MCF 10A (cell line): ENCODE data around the gene FTCDNL1. TPM values are rescaled to one million over a fixed set of nuclear protein-coding genes. Genes with fewer than 3 reads are reported as not detected.

Source experiments
- BruUV-seq: library from RNA; stranded (reverse); fragments of 400-500 nt; replicated peaks from 2 replicates; lab custom pipeline; 2021; lab: Mats Ljungman, UMichigan
- CTCF ChIA-PET: fragments of 300-600 bp; sonication (Branson Sonifier 250); formaldehyde crosslinking; extraction: SDS; loops from one replicate; lab custom pipeline; 2021; ENCODE audit warnings: antibody characterized with exemption, inconsistent platforms; lab: Yijun Ruan, JAX
- POLR2A ChIA-PET: fragments of 300-600, 350-650 bp; sonication (Branson Sonifier 250); formaldehyde crosslinking; extraction: SDS; loops from one replicate; lab custom pipeline; 2020; ENCODE audit warnings: antibody characterized with exemption, inconsistent platforms; lab: Yijun Ruan, JAX
- DNase-seq: peaks from one replicate; pipeline ENCODE4 v3.0.0-alpha.2; 2018; ENCODE audit not compliant: unreplicated experiment
- H3K27ac Mint-ChIP-seq: one replicate; pipeline ENCODE4 v1.8.0; 2022; ENCODE audit warnings: mild to moderate bottlenecking, low read depth, mixed read lengths; ENCODE audit not compliant: unreplicated experiment
- H3K27me3 Mint-ChIP-seq: one replicate; pipeline ENCODE4 v1.8.0; 2022; ENCODE audit warnings: mixed read lengths; ENCODE audit not compliant: insufficient read depth, unreplicated experiment
- H3K36me3 Mint-ChIP-seq: one replicate; pipeline ENCODE4 v1.8.0; 2022; ENCODE audit warnings: mild to moderate bottlenecking, moderate library complexity, mixed read lengths; ENCODE audit not compliant: insufficient read depth, unreplicated experiment
- H3K4me1 Mint-ChIP-seq: one replicate; pipeline ENCODE4 v1.8.0; 2022; ENCODE audit warnings: mixed read lengths; ENCODE audit not compliant: insufficient read depth, unreplicated experiment
- H3K4me3 Mint-ChIP-seq: one replicate; pipeline ENCODE4 v1.8.0; 2022; ENCODE audit warnings: mild to moderate bottlenecking, moderate library complexity, mixed read lengths; ENCODE audit not compliant: unreplicated experiment
- H3K9me3 Mint-ChIP-seq: one replicate; pipeline ENCODE4 v1.8.0; 2022; ENCODE audit warnings: mixed read lengths; ENCODE audit not compliant: unreplicated experiment
- intact Hi-C: fragments of 100-400 bp; cut with micrococcal nuclease; formaldehyde crosslinking; loops from 2 replicates; pipeline ENCODE4 v1.14.1; 2022
- total RNA-seq: library from RNA; stranded (reverse); gene quantifications from 2 replicates; pipeline ENCODE4 v1.2.3, GENCODE V29; 2022
- TF ChIP-seq, protein P1 (sequence below): fragments of 200-600 bp; IDR thresholded peaks from one replicate; pipeline ENCODE4 v1.8.0; 2022; ENCODE audit warnings: antibody characterized with exemption, mild to moderate bottlenecking; ENCODE audit not compliant: unreplicated experiment

The FTCDNL1 gene
- total RNA-seq, 1 experiment from 2014 or later = 1.9 TPM

- DNase-seq = no peak
- Mint-ChIP-seq H3K27me3 (peaks cover 35% of the 10 kb centered on the region), H3K36me3 (no peaks in the 10 kb centered on the region), H3K4me1 (peaks cover 10% of the 10 kb centered on the region), H3K4me3 (no peak overlapping the region), H3K9me3 (no peaks in the 10 kb centered on the region), H3K27ac (no peak overlapping the region)
- intact Hi-C loops = no loop called here
- no TSS peak for BruUV-seq
- ChIA-PET POLR2A (no interaction called here), CTCF (no interaction called here)
- TF ChIP-seq, protein P1, sequence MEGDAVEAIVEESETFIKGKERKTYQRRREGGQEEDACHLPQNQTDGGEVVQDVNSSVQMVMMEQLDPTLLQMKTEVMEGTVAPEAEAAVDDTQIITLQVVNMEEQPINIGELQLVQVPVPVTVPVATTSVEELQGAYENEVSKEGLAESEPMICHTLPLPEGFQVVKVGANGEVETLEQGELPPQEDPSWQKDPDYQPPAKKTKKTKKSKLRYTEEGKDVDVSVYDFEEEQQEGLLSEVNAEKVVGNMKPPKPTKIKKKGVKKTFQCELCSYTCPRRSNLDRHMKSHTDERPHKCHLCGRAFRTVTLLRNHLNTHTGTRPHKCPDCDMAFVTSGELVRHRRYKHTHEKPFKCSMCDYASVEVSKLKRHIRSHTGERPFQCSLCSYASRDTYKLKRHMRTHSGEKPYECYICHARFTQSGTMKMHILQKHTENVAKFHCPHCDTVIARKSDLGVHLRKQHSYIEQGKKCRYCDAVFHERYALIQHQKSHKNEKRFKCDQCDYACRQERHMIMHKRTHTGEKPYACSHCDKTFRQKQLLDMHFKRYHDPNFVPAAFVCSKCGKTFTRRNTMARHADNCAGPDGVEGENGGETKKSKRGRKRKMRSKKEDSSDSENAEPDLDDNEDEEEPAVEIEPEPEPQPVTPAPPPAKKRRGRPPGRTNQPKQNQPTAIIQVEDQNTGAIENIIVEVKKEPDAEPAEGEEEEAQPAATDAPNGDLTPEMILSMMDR = no peak
Observed at GRCh38 chr2:199718074-199718473, 132.9 kb downstream of the FTCDNL1 start.

DNA sequence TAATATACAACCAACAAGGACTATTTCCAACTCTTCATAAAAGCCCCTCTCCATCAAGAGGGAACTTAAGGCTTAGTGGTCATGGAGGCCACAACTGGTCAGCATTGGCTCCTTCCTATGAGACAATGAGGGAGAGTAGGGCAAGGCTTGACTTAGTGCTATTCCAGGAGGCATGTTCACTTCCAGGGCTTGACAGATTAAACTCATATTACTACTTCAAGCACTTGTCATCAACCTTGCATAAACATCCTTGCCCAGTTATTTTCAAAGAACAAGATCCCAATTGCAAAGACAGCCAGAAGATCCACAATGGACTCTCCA, 133.4 kb downstream of the FTCDNL1 start:
- intact Hi-C loops = no loop called here
- H3K27me3 Mint-ChIP-seq = peaks cover 35% of the 10 kb centered on the region
- no peaks in the 10 kb centered on the region for H3K9me3 Mint-ChIP-seq
- TF ChIP-seq, protein P1 = no peak
- peak overlapping the region; percentile 76 for H3K27ac Mint-ChIP-seq
- ChIA-PET CTCF (interaction anchor here (2.1 kb wide), 1 partner anchor 23 kb away, joined by 8 read pairs; no protein-coding TSS in a partner anchor), POLR2A (interaction anchor here (0.9 kb wide), 1 partner anchor 21 kb away, joined by 3 read pairs; no protein-coding TSS in a partner anchor)
- BruUV-seq = no TSS peak
- H3K4me1 Mint-ChIP-seq = peaks cover 10% of the 10 kb centered on the region
- no peak overlapping the region for H3K4me3 Mint-ChIP-seq
- no peaks in the 10 kb centered on the region for H3K36me3 Mint-ChIP-seq
- DNase-seq = no peak

- Mint-ChIP-seq H3K4me3 (no peak overlapping the region), H3K27ac (peak overlapping the region; percentile 76), H3K36me3 (no peaks in the 10 kb centered on the region), H3K27me3 (peaks cover 35% of the 10 kb centered on the region), H3K4me1 (peaks cover 10% of the 10 kb centered on the region), H3K9me3 (no peaks in the 10 kb centered on the region)
- no TSS peak for BruUV-seq
- ChIA-PET POLR2A (interaction anchor here (0.9 kb wide), 1 partner anchor 21 kb away, joined by 3 read pairs; no protein-coding TSS in a partner anchor), CTCF (interaction anchor here (1.0 to 2.1 kb wide), 3 partner anchors 12 to 23 kb away, joined by 3 to 8 read pairs (median 3); no protein-coding TSS in a partner anchor)
- TF ChIP-seq, protein P1 = no peak
- peak; percentile 67 for DNase-seq
- intact Hi-C loops = no loop called here
Observed at GRCh38 chr2:199716807-199717586, 134.0 kb downstream of the FTCDNL1 start.

GRCh38 chr2:199713746-199714145, 137.2 kb downstream of the FTCDNL1 start:
- CTCF ChIA-PET = interaction anchor here (0.6 to 2.2 kb wide), 4 partner anchors 9 to 187 kb away, joined by 3 to 10 read pairs (median 3); no protein-coding TSS in a partner anchor

More at GRCh38 chr2:199713746-199714145, 137.2 kb downstream of the FTCDNL1 start:
- TF ChIP-seq, protein P1 = no peak
- Mint-ChIP-seq H3K4me3 (no peak overlapping the region), H3K27me3 (peaks cover 34% of the 10 kb centered on the region), H3K4me1 (peaks cover 10% of the 10 kb centered on the region), H3K27ac (no peak overlapping the region), H3K9me3 (peaks cover 9% of the 10 kb centered on the region), H3K36me3 (no peaks in the 10 kb centered on the region)
- POLR2A ChIA-PET = no interaction called here
- no TSS peak for BruUV-seq
- intact Hi-C loops = no loop called here
- DNase-seq = no peak
